ENCODE measurements around the gene EHBP1.

GRCh38 chr2:62745891-62746481 lies 40.5 kb downstream of the EHBP1 start:
- TF ChIP-seq YY1 (IDR thresholded peaks at IDR 0.05; ENCODE audit: insufficient read depth, insufficient read length) (no peak), ZNF274 (IDR thresholded peaks at IDR 0.05; ENCODE audit: low read depth, low read length) (no peak), SUZ12 (IDR thresholded peaks at IDR 0.05; ENCODE audit: extremely low read depth, insufficient read depth, insufficient read length) (no peak)
